GM18508 (cell line): ENCODE results near the gene CCDC192.
A peak's percentile ranks its signal among the peaks of the same experiment; 100 is the strongest.

Source experiments
- ATAC-seq: cut with Tn5 transposase; IDR thresholded peaks from one replicate; pipeline ENCODE4 v1.9.1; 2021; ENCODE audit warnings: moderate number of reproducible peaks; ENCODE audit not compliant: insufficient read depth, unreplicated experiment

The CCDC192 gene

GRCh38 chr5:127909066-127909465 lies 205.9 kb downstream of the CCDC192 start:
- peak; percentile 58 for ATAC-seq

- ATAC-seq = no peak
Measured at GRCh38 chr5:127909821-127910220, 206.6 kb downstream of the CCDC192 start.

- no peak for ATAC-seq
Measured at GRCh38 chr5:127910307-127910956, 207.2 kb downstream of the CCDC192 start.

- ATAC-seq = no peak
Measured at GRCh38 chr5:127911619-127912018, 208.4 kb downstream of the CCDC192 start.

- no peak for ATAC-seq
Measured at GRCh38 chr5:127912411-127912810, 209.2 kb downstream of the CCDC192 start.

GRCh38 chr5:127916885-127917573 lies 213.8 kb downstream of the CCDC192 start:
- ATAC-seq = no peak

GRCh38 chr5:127919006-127919796 lies 216.0 kb downstream of the CCDC192 start:
- ATAC-seq = no peak

GRCh38 chr5:127919818-127920217 lies 216.6 kb downstream of the CCDC192 start:
- no peak for ATAC-seq

GRCh38 chr5:127920936-127921335 lies 217.7 kb downstream of the CCDC192 start:
- no peak for ATAC-seq

- no peak for ATAC-seq
Measured at GRCh38 chr5:127922603-127923002, 219.4 kb downstream of the CCDC192 start.

GRCh38 chr5:127923804-127924570 lies 220.8 kb downstream of the CCDC192 start:
- ATAC-seq = no peak

GRCh38 chr5:127924606-127925005 lies 221.4 kb downstream of the CCDC192 start:
- ATAC-seq = no peak

- ATAC-seq = no peak
Measured at GRCh38 chr5:127925916-127926315, 222.7 kb downstream of the CCDC192 start.

- ATAC-seq = no peak
Measured at GRCh38 chr5:127926974-127927373, 223.8 kb downstream of the CCDC192 start.

GRCh38 chr5:127928053-127928452 lies 224.9 kb downstream of the CCDC192 start:
- ATAC-seq = no peak

GRCh38 chr5:127930311-127930710 lies 227.1 kb downstream of the CCDC192 start:
- ATAC-seq = no peak

GRCh38 chr5:127931396-127931795 lies 228.2 kb downstream of the CCDC192 start:
- no peak for ATAC-seq

- no peak for ATAC-seq
Measured at GRCh38 chr5:127933348-127933747, 230.2 kb downstream of the CCDC192 start.

- ATAC-seq = no peak
Measured at GRCh38 chr5:127934791-127935256, 231.6 kb downstream of the CCDC192 start.

- ATAC-seq = no peak
Measured at GRCh38 chr5:127935398-127935797, 232.2 kb downstream of the CCDC192 start.
